DOHH2 (cell line): ENCODE measurements around the gene DCAF17.

ENCODE experiments used
- CTCF ChIP-seq: fragments of 200-600 bp; sonication (generic); IDR thresholded peaks from one replicate; pipeline ENCODE4 v1.5.1; 2014; ENCODE audit warnings: antibody characterized with exemption, mild to moderate bottlenecking, low read depth, low read length; ENCODE audit not compliant: poor library complexity, severe bottlenecking
- EZH2phosphoT487 ChIP-seq: fragments of 200-600 bp; sonication (generic); IDR thresholded peaks from 2 replicates; pipeline ENCODE4 v1.6.1; 2017; ENCODE audit warnings: borderline replicate concordance, mild to moderate bottlenecking, antibody characterized with exemption, low read length, moderate library complexity, mixed read lengths

GRCh38 chr2:171452773-171453172 lies 18.7 kb downstream of the DCAF17 start:
- no peak for TF ChIP-seq CTCF
- TF ChIP-seq EZH2phosphoT487, result no peak
